Neuronal stem cell (in vitro differentiated cells): Measurements from ENCODE around the gene CCDC187.
A peak's percentile ranks its signal among the peaks of the same experiment; 100 is the strongest.

Experiments used
- DNase-seq: peaks from one replicate; pipeline ENCODE4 v3.0.0-alpha.2; 2013; ENCODE audit warnings: low spot score
- H2AFZ ChIP-seq: one replicate; pipeline ENCODE4 v1.6.1; 2013; ENCODE audit warnings: mild to moderate bottlenecking, low read length, inconsistent platforms
- H2AK5ac ChIP-seq: 2 replicates; pipeline ENCODE4 v1.6.1; 2013; ENCODE audit warnings: low read depth, mild to moderate bottlenecking, inconsistent platforms, low read length, moderate library complexity, mixed read lengths
- H2BK120ac ChIP-seq: 2 replicates; pipeline ENCODE4 v1.6.1; 2013; ENCODE audit warnings: low read depth, mild to moderate bottlenecking, inconsistent platforms, low read length, moderate library complexity, mixed read lengths
- H2BK12ac ChIP-seq: one replicate; pipeline ENCODE4 v1.6.1; 2013; ENCODE audit warnings: low read length, inconsistent platforms
- H2BK15ac ChIP-seq: 2 replicates; pipeline ENCODE4 v1.6.1; 2013; ENCODE audit warnings: mild to moderate bottlenecking, low read length, inconsistent platforms, mixed read lengths
- H2BK5ac ChIP-seq: one replicate; pipeline ENCODE4 v1.6.1; 2013; ENCODE audit warnings: inconsistent platforms, mild to moderate bottlenecking, low read length, moderate library complexity
- H3K14ac ChIP-seq: one replicate; pipeline ENCODE4 v1.6.1; 2013; ENCODE audit warnings: low read length, inconsistent platforms
- H3K18ac ChIP-seq: 2 replicates; pipeline ENCODE4 v1.6.1; 2013; ENCODE audit warnings: low read length, inconsistent platforms
- H3K23ac ChIP-seq: 2 replicates; pipeline ENCODE4 v1.6.1; 2013; ENCODE audit warnings: low read depth, mild to moderate bottlenecking, mixed read lengths, low read length, inconsistent platforms; ENCODE audit not compliant: poor library complexity
- H3K27ac ChIP-seq: replicated peaks from 3 replicates; pipeline ENCODE4 v1.5.1; 2013; ENCODE audit warnings: low read length, inconsistent platforms
- H3K27me3 ChIP-seq, 3 experiments: 2 replicates each; pipeline ENCODE4 v1.6.1; 2013; ENCODE audit warnings: low read length in 3 of 3, mild to moderate bottlenecking in 2 of 3, inconsistent platforms in 1 of 3, low read depth in 1 of 3, mixed read lengths in 1 of 3, moderate library complexity in 1 of 3; ENCODE audit not compliant: control insufficient read depth in 3 of 3, insufficient read depth in 3 of 3
- H3K36me3 ChIP-seq, 2 donors: replicated peaks in 1 of 2; 2 replicates each; pipeline ENCODE4 v1.6.1; 2013; ENCODE audit warnings: low read length in 2 of 2; ENCODE audit not compliant: control insufficient read depth in 2 of 2, insufficient read depth in 2 of 2
- H3K4ac ChIP-seq: 2 replicates; pipeline ENCODE4 v1.6.1; 2013; ENCODE audit warnings: inconsistent platforms, mild to moderate bottlenecking, low read length, moderate library complexity
- H3K4me1 ChIP-seq, 2 donors: 1 replicate in 1 of 2; 2 replicates in 1 of 2; pipeline ENCODE4 v1.6.1; 2013; ENCODE audit warnings: low read length in 2 of 2, low read depth in 1 of 2; ENCODE audit not compliant: control insufficient read depth in 2 of 2, insufficient read depth in 1 of 2
- H3K4me2 ChIP-seq: one replicate; pipeline ENCODE4 v1.6.1; 2013; ENCODE audit warnings: mild to moderate bottlenecking, low read length, inconsistent platforms; ENCODE audit not compliant: insufficient read depth, poor library complexity, severe bottlenecking
- H3K4me3 ChIP-seq, 2 donors: 2 replicates each; pipeline ENCODE4 v1.5.1; 2013; ENCODE audit warnings: low read length in 2 of 2, mild to moderate bottlenecking in 2 of 2, inconsistent platforms in 1 of 2, moderate library complexity in 1 of 2
- H3K79me1 ChIP-seq: one replicate; pipeline ENCODE4 v1.6.1; 2013; ENCODE audit warnings: low read depth, mild to moderate bottlenecking, inconsistent platforms, low read length, moderate library complexity
- H3K9ac ChIP-seq: one replicate; pipeline ENCODE4 v1.6.1; 2013; ENCODE audit warnings: mild to moderate bottlenecking, low read depth, low read length, inconsistent platforms; ENCODE audit not compliant: poor library complexity
- H3K9me3 ChIP-seq, 2 donors: replicated peaks in 1 of 2; 2 replicates each; pipeline versions ENCODE3 to v1.6.1; 2013; ENCODE audit warnings: low read length in 2 of 2, mild to moderate bottlenecking in 2 of 2, inconsistent platforms in 1 of 2, low read depth in 1 of 2, mixed read lengths in 1 of 2, moderate library complexity in 1 of 2; ENCODE audit not compliant: control insufficient read depth in 2 of 2, insufficient read depth in 1 of 2
- H4K8ac ChIP-seq: one replicate; pipeline ENCODE4 v1.6.1; 2013; ENCODE audit warnings: low read depth, mild to moderate bottlenecking, inconsistent platforms, low read length, moderate library complexity
- H4K91ac ChIP-seq: one replicate; pipeline ENCODE4 v1.6.1; 2013; ENCODE audit warnings: low read length, low read depth, mild to moderate bottlenecking, inconsistent platforms; ENCODE audit not compliant: poor library complexity
- WGBS, 2 donors: extraction: QIAGEN DNeasy Blood & Tissue Kit; methylation state at CpG; one replicate each; pipeline ENCODE4 v1.1.7; 2013; ENCODE audit warnings: missing lambda C conversion rate in 2 of 2, mixed read lengths in 1 of 2; ENCODE audit not compliant: insufficient read length in 2 of 2, insufficient replicate concordance in 1 of 2; ENCODE audit errors: extremely low coverage in 2 of 2; 5-methylcytosine and 5-hydroxymethylcytosine counted together

Gene CCDC187

GRCh38 chr9:136277746-136278145 lies 26.1 kb downstream of the CCDC187 start:
- Histone ChIP-seq H3K27me3 (peaks cover 0 to 90% (median 0%) of the 10 kb centered on the region in 3 experiments), H4K8ac (no peak overlapping the region)

GRCh38 chr9:136276716-136277115 lies 27.2 kb downstream of the CCDC187 start:
- Histone ChIP-seq H2AK5ac (peak overlapping the region; percentile 95), H3K27me3 (peaks cover 0 to 82% (median 0%) of the 10 kb centered on the region in 3 experiments), H3K4me1 (peaks cover 0 to 6% of the 10 kb centered on the region in 2 donors), H2BK15ac (peak overlapping the region; percentile 64), H2BK12ac (peak overlapping the region; percentile 82), H3K9me3 (peaks cover 0 to 3% of the 10 kb centered on the region in 2 donors), H3K4ac (no peak overlapping the region), H3K18ac (peak overlapping the region; percentile 82), H2BK5ac (peak overlapping the region; percentile 48), H3K9ac (no peak overlapping the region), H3K23ac (peak overlapping the region; percentile 93), H2AFZ (no peak overlapping the region), H4K8ac (no peak overlapping the region), H2BK120ac (no peak overlapping the region), H3K14ac (peak overlapping the region; percentile 84), H4K91ac (no peak overlapping the region), H3K27ac (no peak overlapping the region), H3K4me2 (no peak overlapping the region), H3K36me3 (no peaks in the 10 kb centered on the region), H3K4me3 (no peak overlapping the region), H3K79me1 (no peaks in the 10 kb centered on the region)
- no peak for DNase-seq
- no CpG with 5 or more reads among the region's 11 CpGs for WGBS, 2 donors

More at GRCh38 chr9:136277746-136278145, 26.1 kb downstream of the CCDC187 start:
- WGBS, 2 donors = no CpG with 5 or more reads among the region's 14 CpGs
- Histone ChIP-seq H3K4ac (no peak overlapping the region), H3K79me1 (peaks cover 3% of the 10 kb centered on the region), H3K4me3 (no peak overlapping the region), H4K91ac (no peak overlapping the region), H3K27ac (no peak overlapping the region), H2AFZ (no peak overlapping the region), H3K18ac (peak overlapping the region; percentile 54), H3K14ac (peak overlapping the region; percentile 50), H2BK15ac (peak overlapping the region; percentile 31), H2BK5ac (no peak overlapping the region), H3K4me2 (no peak overlapping the region), H2AK5ac (no peak overlapping the region), H3K36me3 (no peaks in the 10 kb centered on the region), H3K9me3 (peaks cover 0 to 3% of the 10 kb centered on the region in 2 donors), H3K23ac (peak overlapping the region; percentile 49), H3K4me1 (peaks cover 0 to 6% of the 10 kb centered on the region in 2 donors), H3K9ac (no peak overlapping the region), H2BK12ac (peak overlapping the region; percentile 16), H2BK120ac (no peak overlapping the region)
- DNase-seq = no peak

- Histone ChIP-seq H3K9me3 (peaks cover 0 to 3% of the 10 kb centered on the region in 2 donors), H2AFZ (no peak overlapping the region), H3K79me1 (no peaks in the 10 kb centered on the region), H2AK5ac (peak overlapping the region; percentile 81), H3K27ac (no peak overlapping the region), H3K36me3 (no peaks in the 10 kb centered on the region), H2BK120ac (no peak overlapping the region), H3K4ac (no peak overlapping the region), H2BK15ac (peak overlapping the region; percentile 94), H2BK5ac (peak overlapping the region; percentile 48), H3K4me3 (no peak overlapping the region), H3K18ac (peak overlapping the region; percentile 59), H3K23ac (peak overlapping the region; percentile 65), H4K8ac (no peak overlapping the region), H4K91ac (no peak overlapping the region), H3K14ac (peak overlapping the region; percentile 8), H3K27me3 (peaks cover 0 to 78% (median 0%) of the 10 kb centered on the region in 3 experiments), H3K4me2 (no peak overlapping the region), H3K9ac (peak overlapping the region; percentile 21), H3K4me1 (peaks cover 0 to 6% of the 10 kb centered on the region in 2 donors), H2BK12ac (no peak overlapping the region)
- WGBS, 2 donors = no CpG with 5 or more reads among the region's 21 CpGs
- DNase-seq = no peak
Measured at GRCh38 chr9:136275655-136276429, 28.1 kb downstream of the CCDC187 start.
